Measurements from ENCODE around the gene TCF19. TPM values are rescaled to one million over a fixed set of nuclear protein-coding genes. Genes with fewer than 3 reads are reported as not detected.

TCF19 gene
- total RNA-seq, 4 donors from 2014 or later = 18.9 to 24.2 (median 20.8) TPM

- TF ChIP-seq CTCF (IDR thresholded peaks at IDR 0.05) (no peak), POLR2A (IDR thresholded peaks at IDR 0.05) (no peak)
- H3K4me3 ChIP-seq (ENCODE audit: low read depth, poor library complexity, severe bottlenecking) = no peak overlapping the region
- intact Hi-C loops (cut with DNase I; ENCODE audit: low total_unique reads) = no loop called here
- DNase-seq (ENCODE audit: low spot score in 2 of 2) = no peak
- 50 to 75% methylated on average over 6 of the region's 6 CpGs for WGBS, 2 donors
Measured at GRCh38 chr6:31132806-31133205, 25.6 kb upstream of the TCF19 start.

GRCh38 chr6:31135710-31136109 lies 22.7 kb upstream of the TCF19 start:
- WGBS, 2 donors = 84 to 91% methylated on average over 10 of the region's 10 CpGs

DNA sequence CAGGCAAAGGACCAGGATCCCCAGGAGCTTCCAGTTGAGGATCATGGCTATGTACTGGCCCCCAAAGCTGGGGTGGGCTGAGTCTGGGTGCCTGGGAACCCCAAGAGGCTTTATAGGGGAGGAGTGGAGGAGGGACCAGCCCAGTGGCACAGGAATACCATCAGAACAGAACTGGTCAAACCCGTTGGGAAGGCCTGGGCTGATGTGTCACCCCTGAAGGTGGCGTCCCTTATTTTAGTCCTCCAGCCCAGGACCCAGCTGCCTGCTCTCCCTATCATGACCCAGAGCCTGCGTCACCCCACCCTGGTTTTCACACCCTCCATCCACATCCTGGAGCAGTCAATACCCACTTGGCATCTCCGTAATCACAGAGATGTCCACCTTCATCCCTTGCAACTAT lies 19.4 kb upstream of the TCF19 start, which contains the start of gene PSORS1C2:
TSS of gene PSORS1C2 (minus strand) at position 85 of the 400 bp plus-strand sequence. CDS start at position 45, 40 bp downstream.
- H3K4me3 ChIP-seq (ENCODE audit: low read depth, poor library complexity, severe bottlenecking) = no peak within 1 kb of the TSS
- intact Hi-C loops (cut with DNase I; ENCODE audit: low total_unique reads) = loop anchor here (5.0 kb wide), 2 partner anchors 53 to 223 kb away; no protein-coding TSS in a partner anchor
- 60 to 76% methylated on average over 4 of the region's 4 CpGs for WGBS, 2 donors
- no peak for TF ChIP-seq CTCF (IDR thresholded peaks at IDR 0.05)
- no peak for TF ChIP-seq POLR2A (IDR thresholded peaks at IDR 0.05)
- DNase-seq (ENCODE audit: low spot score in 2 of 2) = no peak

More at GRCh38 chr6:31135710-31136109, 22.7 kb upstream of the TCF19 start:
- TF ChIP-seq POLR2A (IDR thresholded peaks at IDR 0.05) (no peak), CTCF (IDR thresholded peaks at IDR 0.05) (no peak)
- H3K4me3 ChIP-seq (ENCODE audit: low read depth, poor library complexity, severe bottlenecking) = no peak overlapping the region
- intact Hi-C loops (cut with DNase I; ENCODE audit: low total_unique reads) = loop anchor here (5.0 kb wide), 2 partner anchors 57 to 227 kb away; no protein-coding TSS in a partner anchor
- DNase-seq (ENCODE audit: low spot score in 2 of 2) = no peak

GRCh38 chr6:31139599-31139998 lies 18.8 kb upstream of the TCF19 start:
- TF ChIP-seq CTCF (IDR thresholded peaks at IDR 0.05) (no peak), POLR2A (IDR thresholded peaks at IDR 0.05) (no peak)
- intact Hi-C loops (cut with DNase I; ENCODE audit: low total_unique reads) = loop anchor here (5.0 kb wide), 2 partner anchors 53 to 223 kb away; no protein-coding TSS in a partner anchor
- no peak overlapping the region for H3K4me3 ChIP-seq (ENCODE audit: low read depth, poor library complexity, severe bottlenecking)
- WGBS, 2 donors = 17 to 31% methylated on average over 4 of the region's 4 CpGs
- no peak for DNase-seq (ENCODE audit: low spot score in 2 of 2)

- DNase-seq (ENCODE audit: low spot score in 2 of 2) = no peak
- intact Hi-C loops (cut with DNase I; ENCODE audit: low total_unique reads) = no loop called here
- H3K4me3 ChIP-seq (ENCODE audit: low read depth, poor library complexity, severe bottlenecking) = no peak overlapping the region
- WGBS, 2 donors = 88 to 89% methylated on average over 15 of the region's 15 CpGs
- TF ChIP-seq POLR2A (IDR thresholded peaks at IDR 0.05) (no peak), CTCF (IDR thresholded peaks at IDR 0.05) (no peak)
Measured at GRCh38 chr6:31140643-31141042, 17.7 kb upstream of the TCF19 start.

GRCh38 chr6:31142361-31142761 lies 16.0 kb upstream of the TCF19 start:
- DNase-seq (ENCODE audit: low spot score in 2 of 2) = no peak
- TF ChIP-seq CTCF (IDR thresholded peaks at IDR 0.05) (no peak), POLR2A (IDR thresholded peaks at IDR 0.05) (no peak)
- WGBS, 2 donors = 20 to 31% methylated on average over 2 of the region's 2 CpGs
- H3K4me3 ChIP-seq (ENCODE audit: low read depth, poor library complexity, severe bottlenecking) = no peak overlapping the region
- intact Hi-C loops (cut with DNase I; ENCODE audit: low total_unique reads) = no loop called here

All from lower leg skin (tissue), 4 donors.